ENCODE results near the gene POF1B.
A peak's percentile ranks its signal among the peaks of the same experiment; 100 is the strongest.
"Not testable (repeated sequence)": the region's sequence is repeated elsewhere in the genome, so short reads cannot be mapped to it uniquely, and the experiment has no call there.

POF1B gene

GRCh38 chrX:85345523-85345922 lies 33.9 kb downstream of the POF1B start:
- no peaks in the 10 kb centered on the region for H3K27me3 ChIP-seq (ENCODE audit: insufficient read depth, poor library complexity, severe bottlenecking)
- no peaks in the 10 kb centered on the region for H3K4me1 ChIP-seq (ENCODE audit: insufficient read depth, poor library complexity, severe bottlenecking)
- no peak overlapping the region for H3K27ac ChIP-seq (ENCODE audit: poor library complexity, severe bottlenecking)
- ATAC-seq (ENCODE audit: low read depth) = no peak
- DNase-seq (ENCODE audit: low spot score) = no peak
- H3K4me3 ChIP-seq (ENCODE audit: severe bottlenecking) = no peak overlapping the region
- no peaks in the 10 kb centered on the region for H3K9me3 ChIP-seq (ENCODE audit: severe bottlenecking)
- H3K36me3 ChIP-seq (ENCODE audit: low read depth) = no peaks in the 10 kb centered on the region
- TF ChIP-seq, protein P1, sequence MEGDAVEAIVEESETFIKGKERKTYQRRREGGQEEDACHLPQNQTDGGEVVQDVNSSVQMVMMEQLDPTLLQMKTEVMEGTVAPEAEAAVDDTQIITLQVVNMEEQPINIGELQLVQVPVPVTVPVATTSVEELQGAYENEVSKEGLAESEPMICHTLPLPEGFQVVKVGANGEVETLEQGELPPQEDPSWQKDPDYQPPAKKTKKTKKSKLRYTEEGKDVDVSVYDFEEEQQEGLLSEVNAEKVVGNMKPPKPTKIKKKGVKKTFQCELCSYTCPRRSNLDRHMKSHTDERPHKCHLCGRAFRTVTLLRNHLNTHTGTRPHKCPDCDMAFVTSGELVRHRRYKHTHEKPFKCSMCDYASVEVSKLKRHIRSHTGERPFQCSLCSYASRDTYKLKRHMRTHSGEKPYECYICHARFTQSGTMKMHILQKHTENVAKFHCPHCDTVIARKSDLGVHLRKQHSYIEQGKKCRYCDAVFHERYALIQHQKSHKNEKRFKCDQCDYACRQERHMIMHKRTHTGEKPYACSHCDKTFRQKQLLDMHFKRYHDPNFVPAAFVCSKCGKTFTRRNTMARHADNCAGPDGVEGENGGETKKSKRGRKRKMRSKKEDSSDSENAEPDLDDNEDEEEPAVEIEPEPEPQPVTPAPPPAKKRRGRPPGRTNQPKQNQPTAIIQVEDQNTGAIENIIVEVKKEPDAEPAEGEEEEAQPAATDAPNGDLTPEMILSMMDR (IDR thresholded peaks at IDR 0.05; ENCODE audit: poor library complexity, severe bottlenecking) = no peak

GRCh38 chrX:85327060-85327333 lies 52.5 kb downstream of the POF1B start:
- H3K9me3 ChIP-seq (ENCODE audit: severe bottlenecking) = no peaks in the 10 kb centered on the region
- ATAC-seq (ENCODE audit: low read depth) (no peak), DNase-seq (ENCODE audit: low spot score) (no peak)
- no peak overlapping the region for H3K4me3 ChIP-seq (ENCODE audit: severe bottlenecking)
- H3K36me3 ChIP-seq (ENCODE audit: low read depth) = no peaks in the 10 kb centered on the region
- H3K4me1 ChIP-seq (ENCODE audit: insufficient read depth, poor library complexity, severe bottlenecking) = no peaks in the 10 kb centered on the region
- TF ChIP-seq, protein P1 (IDR thresholded peaks at IDR 0.05; ENCODE audit: poor library complexity, severe bottlenecking) = no peak
- no peak overlapping the region for H3K27ac ChIP-seq (ENCODE audit: poor library complexity, severe bottlenecking)
- H3K27me3 ChIP-seq (ENCODE audit: insufficient read depth, poor library complexity, severe bottlenecking) = no peaks in the 10 kb centered on the region

GRCh38 chrX:85326234-85327059 lies 53.0 kb downstream of the POF1B start:
- Histone ChIP-seq H3K27me3 (ENCODE audit: insufficient read depth, poor library complexity, severe bottlenecking) (no peaks in the 10 kb centered on the region), H3K4me3 (ENCODE audit: severe bottlenecking) (no peak overlapping the region), H3K36me3 (ENCODE audit: low read depth) (no peaks in the 10 kb centered on the region), H3K4me1 (ENCODE audit: insufficient read depth, poor library complexity, severe bottlenecking) (no peaks in the 10 kb centered on the region), H3K27ac (ENCODE audit: poor library complexity, severe bottlenecking) (no peak overlapping the region), H3K9me3 (ENCODE audit: severe bottlenecking) (no peaks in the 10 kb centered on the region)
- DNase-seq (ENCODE audit: low spot score) (peak; percentile 8), ATAC-seq (ENCODE audit: low read depth) (no peak)
- TF ChIP-seq, protein P1 (IDR thresholded peaks at IDR 0.05; ENCODE audit: poor library complexity, severe bottlenecking) = no peak

- H3K4me3 ChIP-seq (ENCODE audit: severe bottlenecking); H3K36me3 ChIP-seq (ENCODE audit: low read depth); H3K27ac ChIP-seq (ENCODE audit: poor library complexity, severe bottlenecking); H3K27me3 ChIP-seq (ENCODE audit: insufficient read depth, poor library complexity, severe bottlenecking); DNase-seq (ENCODE audit: low spot score); H3K4me1 ChIP-seq (ENCODE audit: insufficient read depth, poor library complexity, severe bottlenecking); ATAC-seq (ENCODE audit: low read depth); H3K9me3 ChIP-seq (ENCODE audit: severe bottlenecking): not testable (repeated sequence)
Observed at GRCh38 chrX:85311348-85311747, 68.1 kb downstream of the POF1B start.

- no peak for ATAC-seq (ENCODE audit: low read depth)
- Histone ChIP-seq H3K9me3 (ENCODE audit: severe bottlenecking) (no peaks in the 10 kb centered on the region), H3K27me3 (ENCODE audit: insufficient read depth, poor library complexity, severe bottlenecking) (no peaks in the 10 kb centered on the region), H3K4me3 (ENCODE audit: severe bottlenecking) (no peak overlapping the region), H3K27ac (ENCODE audit: poor library complexity, severe bottlenecking) (no peak overlapping the region), H3K36me3 (ENCODE audit: low read depth) (no peaks in the 10 kb centered on the region), H3K4me1 (ENCODE audit: insufficient read depth, poor library complexity, severe bottlenecking) (no peaks in the 10 kb centered on the region)
- TF ChIP-seq, protein P1 (IDR thresholded peaks at IDR 0.05; ENCODE audit: poor library complexity, severe bottlenecking) = no peak
- no peak for DNase-seq (ENCODE audit: low spot score)
Observed at GRCh38 chrX:85309717-85310116, 69.7 kb downstream of the POF1B start.

Data from RWPE2 (cell line).